HCT116 (cell line): Measurements from ENCODE around the gene ESCO1. TPM values are rescaled to one million over a fixed set of nuclear protein-coding genes. Genes with fewer than 3 reads are reported as not detected.

ENCODE experiments used
- ATAC-seq: fragments of 200-7000 bp; cut with Tn5 transposase; 2 replicates; pipeline ENCODE4 v1.9.1; 2020; ENCODE audit warnings: mild to moderate bottlenecking, moderate library complexity
- BruUV-seq: library from RNA; stranded (reverse); fragments of 400-500 nt; replicated peaks from 2 replicates; lab custom pipeline; 2021; lab: Mats Ljungman, UMichigan
- CTCF ChIA-PET: fragments of 300-600 bp; sonication (Branson Sonifier 250); formaldehyde crosslinking; loops from one replicate; lab custom pipeline; 2021; ENCODE audit warnings: antibody characterized with exemption; lab: Charles Lee
- POLR2A ChIA-PET: fragments of 300-600, 350-600 bp; sonication (Branson Sonifier 250); formaldehyde crosslinking; loops from one replicate; lab custom pipeline; 2021; ENCODE audit warnings: antibody characterized with exemption; lab: Charles Lee
- RAD21 ChIA-PET, 2 experiments: fragments of 300-600 bp; sonication (Branson Sonifier 250); formaldehyde crosslinking; loops; one replicate each; lab custom pipeline; 2023; ENCODE audit warnings: low total read pairs in 2 of 2; ENCODE audit not compliant: uncharacterized antibody in 2 of 2, unreplicated experiment in 2 of 2, low non-redundant PET in 1 of 2; lab: Charles Lee
- DNase-seq: peaks from one replicate; pipeline ENCODE4 v3.0.0-alpha.2; 2010; ENCODE audit warnings: low read depth, low spot score
- H2AFZ ChIP-seq: fragments of 200-600 bp; shearing (Covaris generic), sonication (generic); 2 replicates; pipeline ENCODE4 v1.6.1; 2017; ENCODE audit warnings: low read depth, mixed run types, mixed read lengths, antibody characterized with exemption, low read length; ENCODE audit not compliant: poor library complexity, severe bottlenecking
- H3K27ac ChIP-seq: 2 replicates; pipeline ENCODE4 v1.5.1; 2012; ENCODE audit warnings: low read depth, low read length
- H3K27me3 ChIP-seq: fragments of 200-600 bp; sonication (generic); 2 replicates; pipeline ENCODE4 v1.6.1; 2016; ENCODE audit warnings: mixed run types, low read length, mixed read lengths; ENCODE audit not compliant: insufficient read depth
- H3K36me3 ChIP-seq, 2 experiments: fragments of 200-500 bp in 1 of 2; fragments of 200-600 bp in 1 of 2; sonication (Bioruptor generic) in 1 of 2; sonication (generic) in 1 of 2; 2 replicates each; pipeline versions ENCODE4 v1.5.1 to v1.6.1; 2014 to 2016; ENCODE audit warnings: low read length in 2 of 2, inconsistent platforms in 1 of 2, mixed read lengths in 1 of 2, mixed run types in 1 of 2; ENCODE audit not compliant: insufficient read depth in 2 of 2, control insufficient read depth in 1 of 2
- H3K4me1 ChIP-seq, 2 experiments: fragments of 200-600 bp in 1 of 2; sonication (generic) in 1 of 2; 2 replicates each; pipeline versions ENCODE4 v1.5.1 to v1.6.1; 2012 to 2017; ENCODE audit warnings: low read length in 2 of 2, inconsistent platforms in 1 of 2, mild to moderate bottlenecking in 1 of 2, mixed read lengths in 1 of 2, mixed run types in 1 of 2, moderate library complexity in 1 of 2; ENCODE audit not compliant: insufficient read depth in 2 of 2, control insufficient read depth in 1 of 2
- H3K4me2 ChIP-seq: fragments of 200-600 bp; sonication (generic); 2 replicates; pipeline ENCODE4 v1.6.1; 2017; ENCODE audit warnings: mixed run types, low read length, mixed read lengths
- H3K4me3 ChIP-seq, 2 experiments: fragments of 200-600 bp in 1 of 2; sonication (generic) in 1 of 2; replicated peaks in 1 of 2; 2 replicates each; pipeline ENCODE4 v1.5.1; 2011 to 2016; ENCODE audit warnings: low read length in 2 of 2, control low read depth in 1 of 2, low read depth in 1 of 2, mild to moderate bottlenecking in 1 of 2, mixed read lengths in 1 of 2, mixed run types in 1 of 2
- H3K79me2 ChIP-seq: fragments of 200-600 bp; sonication (generic); 2 replicates; pipeline ENCODE4 v1.6.1; 2017; ENCODE audit warnings: mild to moderate bottlenecking, mixed run types, low read length, moderate library complexity, mixed read lengths; ENCODE audit not compliant: insufficient read depth
- H3K9ac ChIP-seq: fragments of 200-600 bp; sonication (generic); 2 replicates; pipeline ENCODE4 v1.6.1; 2016; ENCODE audit warnings: low read length, mixed read lengths
- H3K9me2 ChIP-seq: fragments of 200-600 bp; sonication (generic), shearing (Covaris generic); 2 replicates; pipeline ENCODE4 v1.6.1; 2017; ENCODE audit warnings: mixed run types, mild to moderate bottlenecking, moderate library complexity; ENCODE audit not compliant: insufficient read depth
- H3K9me3 ChIP-seq, 2 experiments: fragments of 200-500 bp in 1 of 2; fragments of 200-600 bp in 1 of 2; sonication (Bioruptor generic) in 1 of 2; sonication (generic) in 1 of 2; 2 replicates each; pipeline ENCODE4 v1.6.1; 2014 to 2017; ENCODE audit warnings: low read length in 2 of 2, mixed read lengths in 2 of 2, inconsistent platforms in 1 of 2, low read depth in 1 of 2, mild to moderate bottlenecking in 1 of 2, mixed run types in 1 of 2, moderate library complexity in 1 of 2; ENCODE audit not compliant: control insufficient read depth in 1 of 2, insufficient read depth in 1 of 2
- H4K20me1 ChIP-seq: fragments of 200-600 bp; sonication (generic), shearing (Covaris generic); 2 replicates; pipeline ENCODE4 v1.6.1; 2017; ENCODE audit warnings: mixed run types, mild to moderate bottlenecking, moderate library complexity; ENCODE audit not compliant: insufficient read depth
- CTCF ChIP-seq, 3 experiments: fragments of 200-600 bp in 1 of 3; sonication (generic) in 1 of 3; IDR thresholded peaks in 2 of 3; conservative IDR thresholded peaks in 1 of 3; 2 replicates each; pipeline ENCODE4 v1.5.1; 2012 to 2017; ENCODE audit warnings: low read depth in 2 of 3, low read length in 2 of 3, antibody characterized with exemption in 1 of 3, borderline replicate concordance in 1 of 3, control low read depth in 1 of 3, mild to moderate bottlenecking in 1 of 3, mixed read lengths in 1 of 3, mixed run types in 1 of 3, moderate library complexity in 1 of 3; ENCODE audit not compliant: insufficient read depth in 1 of 3
- FOSL1 ChIP-seq: IDR thresholded peaks from 2 replicates; pipeline ENCODE4 v1.6.1; 2012; ENCODE audit warnings: low read depth
- RAD21 ChIP-seq: IDR thresholded peaks from 2 replicates; pipeline ENCODE4 v1.6.1; 2012; ENCODE audit warnings: low read depth, mild to moderate bottlenecking
- SP1 ChIP-seq: IDR thresholded peaks from 2 replicates; pipeline ENCODE4 v1.6.1; 2012; ENCODE audit warnings: low read depth
- ZBTB33 ChIP-seq: IDR thresholded peaks from 2 replicates; pipeline ENCODE4 v1.6.1; 2011; ENCODE audit warnings: mild to moderate bottlenecking, low read length, moderate library complexity; ENCODE audit not compliant: insufficient replicate concordance; ENCODE audit errors: extremely low read depth
- intact Hi-C: fragments of 100-400 bp; cut with micrococcal nuclease; formaldehyde crosslinking; loops from 2 replicates; pipeline ENCODE4 v1.10.0; 2022
- total RNA-seq: library from RNA; stranded (reverse); gene quantifications from one replicate; pipeline ENCODE4 v1.2.1, GENCODE V29; 2021; ENCODE audit not compliant: unreplicated experiment
- TF ChIP-seq, protein P1 (sequence below): IDR thresholded peaks from 2 replicates; pipeline ENCODE4 v1.6.1; 2012; ENCODE audit warnings: low read depth

ESCO1 gene
- total RNA-seq, 1 experiment from 2014 or later = 19.6 TPM

DNA sequence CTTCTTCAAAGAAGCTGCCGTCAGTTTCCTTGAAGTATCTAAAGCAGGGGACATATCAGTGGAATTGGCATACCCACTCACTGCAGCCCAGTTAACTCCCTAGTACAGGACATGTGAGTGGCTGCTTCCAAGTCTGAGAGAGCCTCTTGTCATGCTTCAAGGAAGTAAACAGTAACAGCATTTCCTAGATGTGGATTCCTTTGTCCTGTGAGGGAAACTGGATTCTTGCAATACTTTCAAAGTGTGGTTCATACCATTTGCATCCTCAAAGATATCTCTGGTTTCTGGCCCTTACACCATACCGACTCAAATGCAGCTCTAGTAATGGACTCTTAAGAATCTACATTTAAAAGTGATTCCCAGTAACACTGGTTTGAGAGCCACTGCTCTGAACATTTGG lies 87.2 kb downstream of the ESCO1 start (continued):
- TF ChIP-seq CTCF (IDR thresholded peaks at IDR 0.05 in 2 of 3, conservative IDR thresholded peaks at IDR 0.05 in 1 of 3; ENCODE audit: borderline replicate concordance in 1 of 3, insufficient read depth in 1 of 3, low read depth in 2 of 3, low read length in 2 of 3) (no peak), ZBTB33 (no peak)

GRCh38 chr18:21509062-21509461 lies 91.4 kb downstream of the ESCO1 start:
- ChIA-PET CTCF (interaction anchor here (0.7 to 1.3 kb wide), 2 partner anchors 17 to 313 kb away, joined by 3 to 5 read pairs; no protein-coding TSS in a partner anchor), POLR2A (no interaction called here), RAD21 (no interaction called here)
- H3K9me3 ChIP-seq = no peaks in the 10 kb centered on the region
- ATAC-seq = peak; percentile 66
- no peaks in the 10 kb centered on the region for H3K27me3 ChIP-seq
- H3K4me3 ChIP-seq = no peak overlapping the region
- peak in 2 of 3 experiments; percentile 9 to 37; a peak in 1 of 6 replicates for TF ChIP-seq CTCF (IDR thresholded peaks at IDR 0.05 in 2 of 3, conservative IDR thresholded peaks at IDR 0.05 in 1 of 3; ENCODE audit: borderline replicate concordance in 1 of 3, insufficient read depth in 1 of 3, low read depth in 2 of 3, low read length in 2 of 3)
- TF ChIP-seq SP1 = no peak
- TF ChIP-seq RAD21 = peak; percentile 35; the same call in 1 of the 2 replicates
- TF ChIP-seq FOSL1 = no peak
- TF ChIP-seq, protein P1, sequence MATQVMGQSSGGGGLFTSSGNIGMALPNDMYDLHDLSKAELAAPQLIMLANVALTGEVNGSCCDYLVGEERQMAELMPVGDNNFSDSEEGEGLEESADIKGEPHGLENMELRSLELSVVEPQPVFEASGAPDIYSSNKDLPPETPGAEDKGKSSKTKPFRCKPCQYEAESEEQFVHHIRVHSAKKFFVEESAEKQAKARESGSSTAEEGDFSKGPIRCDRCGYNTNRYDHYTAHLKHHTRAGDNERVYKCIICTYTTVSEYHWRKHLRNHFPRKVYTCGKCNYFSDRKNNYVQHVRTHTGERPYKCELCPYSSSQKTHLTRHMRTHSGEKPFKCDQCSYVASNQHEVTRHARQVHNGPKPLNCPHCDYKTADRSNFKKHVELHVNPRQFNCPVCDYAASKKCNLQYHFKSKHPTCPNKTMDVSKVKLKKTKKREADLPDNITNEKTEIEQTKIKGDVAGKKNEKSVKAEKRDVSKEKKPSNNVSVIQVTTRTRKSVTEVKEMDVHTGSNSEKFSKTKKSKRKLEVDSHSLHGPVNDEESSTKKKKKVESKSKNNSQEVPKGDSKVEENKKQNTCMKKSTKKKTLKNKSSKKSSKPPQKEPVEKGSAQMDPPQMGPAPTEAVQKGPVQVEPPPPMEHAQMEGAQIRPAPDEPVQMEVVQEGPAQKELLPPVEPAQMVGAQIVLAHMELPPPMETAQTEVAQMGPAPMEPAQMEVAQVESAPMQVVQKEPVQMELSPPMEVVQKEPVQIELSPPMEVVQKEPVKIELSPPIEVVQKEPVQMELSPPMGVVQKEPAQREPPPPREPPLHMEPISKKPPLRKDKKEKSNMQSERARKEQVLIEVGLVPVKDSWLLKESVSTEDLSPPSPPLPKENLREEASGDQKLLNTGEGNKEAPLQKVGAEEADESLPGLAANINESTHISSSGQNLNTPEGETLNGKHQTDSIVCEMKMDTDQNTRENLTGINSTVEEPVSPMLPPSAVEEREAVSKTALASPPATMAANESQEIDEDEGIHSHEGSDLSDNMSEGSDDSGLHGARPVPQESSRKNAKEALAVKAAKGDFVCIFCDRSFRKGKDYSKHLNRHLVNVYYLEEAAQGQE = no peak
- no peaks in the 10 kb centered on the region for H3K9me2 ChIP-seq
- no peak overlapping the region for H3K9ac ChIP-seq
- H2AFZ ChIP-seq = no peak overlapping the region
- H3K4me2 ChIP-seq = no peak overlapping the region
- peaks cover 0 to 2% of the 10 kb centered on the region in 2 experiments; a peak in 2 of 4 replicates for H3K36me3 ChIP-seq
- H4K20me1 ChIP-seq = no peaks in the 10 kb centered on the region
- H3K79me2 ChIP-seq = no peaks in the 10 kb centered on the region
- intact Hi-C loops = no loop called here
- H3K4me1 ChIP-seq = no peaks in the 10 kb centered on the region
- no peak overlapping the region for H3K27ac ChIP-seq
- no peak for DNase-seq
- no TSS peak for BruUV-seq
